Loucy (cell line): ENCODE results near the gene CYP4F12.

Experiments used
- H2AFZ ChIP-seq: fragments of 200-600 bp; sonication (generic); 2 replicates; pipeline ENCODE4 v1.6.0; 2016; ENCODE audit warnings: antibody characterized with exemption, mild to moderate bottlenecking, low read length, moderate library complexity
- H3F3A ChIP-seq: fragments of 200-600 bp; 2 replicates; pipeline ENCODE4 v1.6.0; 2016; ENCODE audit warnings: antibody characterized with exemption, low read depth, mild to moderate bottlenecking
- H3K27me3 ChIP-seq: fragments of 200-600 bp; sonication (generic); 2 replicates; pipeline ENCODE4 v1.6.1; 2014; ENCODE audit warnings: low read length, mild to moderate bottlenecking; ENCODE audit not compliant: insufficient read depth, poor library complexity, severe bottlenecking
- H3K36me3 ChIP-seq: fragments of 200-600 bp; sonication (generic); 2 replicates; pipeline ENCODE4 v1.6.1; 2016; ENCODE audit warnings: low read length; ENCODE audit not compliant: insufficient read depth
- H3K4me1 ChIP-seq: fragments of 200-600 bp; sonication (generic); 2 replicates; pipeline ENCODE4 v1.5.1; 2014; ENCODE audit warnings: low read length, mild to moderate bottlenecking; ENCODE audit not compliant: insufficient read depth, poor library complexity, severe bottlenecking
- H3K4me2 ChIP-seq: fragments of 200-600 bp; sonication (generic); 2 replicates; pipeline ENCODE4 v1.6.0; 2014; ENCODE audit warnings: antibody characterized with exemption, low read length, low read depth, mild to moderate bottlenecking; ENCODE audit not compliant: poor library complexity, severe bottlenecking
- H3K4me3 ChIP-seq: fragments of 200-600 bp; sonication (generic); 2 replicates; pipeline ENCODE4 v1.5.1; 2014; ENCODE audit warnings: low read length, mild to moderate bottlenecking, mixed read lengths; ENCODE audit not compliant: poor library complexity, severe bottlenecking
- H3K79me2 ChIP-seq: fragments of 200-600 bp; sonication (generic); 2 replicates; pipeline ENCODE4 v1.6.1; 2014; ENCODE audit warnings: low read length; ENCODE audit not compliant: insufficient read depth
- H3K9ac ChIP-seq: fragments of 200-600 bp; sonication (generic); 2 replicates; pipeline ENCODE4 v1.6.0; 2014; ENCODE audit warnings: mild to moderate bottlenecking, low read depth, low read length, moderate library complexity; ENCODE audit not compliant: poor library complexity, severe bottlenecking
- H3K9me2 ChIP-seq: fragments of 200-600 bp; sonication (generic); replicated peaks from 2 replicates; pipeline ENCODE4 v1.6.1; 2016; ENCODE audit warnings: low read depth, low read length, mixed read lengths
- H3K9me3 ChIP-seq: fragments of 200-600 bp; sonication (generic); 2 replicates; pipeline ENCODE4 v1.6.1; 2014; ENCODE audit warnings: mild to moderate bottlenecking, antibody characterized with exemption, low read length, low read depth; ENCODE audit not compliant: insufficient read depth
- H4K20me1 ChIP-seq: fragments of 200-600 bp; sonication (generic); 2 replicates; pipeline ENCODE4 v1.6.0; 2014; ENCODE audit warnings: antibody characterized with exemption, low read length, mild to moderate bottlenecking; ENCODE audit not compliant: insufficient read depth, poor library complexity, severe bottlenecking
- EZH2phosphoT487 ChIP-seq: fragments of 200-600 bp; IDR thresholded peaks from 2 replicates; pipeline ENCODE4 v1.6.1; 2018; ENCODE audit warnings: antibody characterized with exemption, mild to moderate bottlenecking, moderate library complexity, borderline replicate concordance
- TF ChIP-seq, protein P1 (sequence below): fragments of 200-600 bp; sonication (generic); conservative IDR thresholded peaks from 2 replicates; pipeline ENCODE4 v1.5.1; 2014; ENCODE audit warnings: mild to moderate bottlenecking, antibody characterized with exemption, low read length

The CYP4F12 gene

DNA sequence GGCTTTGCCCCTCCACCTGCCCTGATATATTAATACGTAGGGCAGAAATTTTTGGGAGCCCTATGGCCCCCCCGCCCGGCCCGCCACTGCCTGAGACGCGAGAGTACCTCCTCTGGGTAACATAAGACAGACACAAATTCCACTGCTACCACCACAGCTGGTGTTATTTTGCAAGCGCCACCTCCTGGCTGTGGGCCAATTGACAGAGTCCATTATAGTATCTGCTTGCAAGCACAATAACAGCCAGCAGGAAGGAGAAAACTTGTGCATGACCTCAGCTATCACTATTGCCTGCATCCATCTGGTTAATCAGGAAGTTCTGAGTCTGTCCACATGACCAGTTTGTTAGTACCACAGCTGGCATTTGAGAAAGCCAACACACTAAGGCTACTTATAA is 29.6 kb downstream of the CYP4F12 start:
- Histone ChIP-seq H3K9ac (no peak overlapping the region), H3K9me3 (no peaks in the 10 kb centered on the region), H2AFZ (no peak overlapping the region), H3K36me3 (no peaks in the 10 kb centered on the region), H3K79me2 (no peaks in the 10 kb centered on the region), H3K4me1 (peaks cover 5% of the 10 kb centered on the region), H3K4me2 (peak overlapping the region; percentile 22), H4K20me1 (no peaks in the 10 kb centered on the region), H3K4me3 (no peak overlapping the region), H3K27me3 (no peaks in the 10 kb centered on the region), H3K9me2 (no peaks in the 10 kb centered on the region), H3F3A (no peaks in the 10 kb centered on the region)
- TF ChIP-seq, protein P1, sequence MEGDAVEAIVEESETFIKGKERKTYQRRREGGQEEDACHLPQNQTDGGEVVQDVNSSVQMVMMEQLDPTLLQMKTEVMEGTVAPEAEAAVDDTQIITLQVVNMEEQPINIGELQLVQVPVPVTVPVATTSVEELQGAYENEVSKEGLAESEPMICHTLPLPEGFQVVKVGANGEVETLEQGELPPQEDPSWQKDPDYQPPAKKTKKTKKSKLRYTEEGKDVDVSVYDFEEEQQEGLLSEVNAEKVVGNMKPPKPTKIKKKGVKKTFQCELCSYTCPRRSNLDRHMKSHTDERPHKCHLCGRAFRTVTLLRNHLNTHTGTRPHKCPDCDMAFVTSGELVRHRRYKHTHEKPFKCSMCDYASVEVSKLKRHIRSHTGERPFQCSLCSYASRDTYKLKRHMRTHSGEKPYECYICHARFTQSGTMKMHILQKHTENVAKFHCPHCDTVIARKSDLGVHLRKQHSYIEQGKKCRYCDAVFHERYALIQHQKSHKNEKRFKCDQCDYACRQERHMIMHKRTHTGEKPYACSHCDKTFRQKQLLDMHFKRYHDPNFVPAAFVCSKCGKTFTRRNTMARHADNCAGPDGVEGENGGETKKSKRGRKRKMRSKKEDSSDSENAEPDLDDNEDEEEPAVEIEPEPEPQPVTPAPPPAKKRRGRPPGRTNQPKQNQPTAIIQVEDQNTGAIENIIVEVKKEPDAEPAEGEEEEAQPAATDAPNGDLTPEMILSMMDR, result peak; percentile 56
- no peak for TF ChIP-seq EZH2phosphoT487

DNA sequence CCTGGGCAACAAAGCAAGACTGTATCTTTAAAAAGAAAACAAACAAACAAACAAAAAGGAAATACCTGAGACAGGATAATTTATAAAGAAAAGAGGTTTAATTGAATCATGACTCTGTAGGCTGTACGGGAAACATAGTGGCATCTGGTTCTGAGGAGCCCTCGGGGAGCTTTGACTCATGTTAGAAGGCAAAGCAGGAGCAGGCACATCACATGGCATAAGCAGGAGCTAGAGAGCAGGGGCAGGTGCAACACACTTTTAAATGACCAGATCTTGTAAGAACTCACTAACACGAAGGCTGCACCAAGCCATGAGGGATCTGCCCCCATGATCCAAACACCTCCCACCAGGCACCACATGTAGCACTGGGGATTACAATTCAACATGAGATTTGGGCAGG is 41.8 kb downstream of the CYP4F12 start:
- Histone ChIP-seq H3K36me3 (no peaks in the 10 kb centered on the region), H4K20me1 (no peaks in the 10 kb centered on the region), H3K27me3 (no peaks in the 10 kb centered on the region), H2AFZ (no peak overlapping the region), H3K79me2 (no peaks in the 10 kb centered on the region), H3F3A (no peaks in the 10 kb centered on the region), H3K9me3 (no peaks in the 10 kb centered on the region), H3K4me2 (no peak overlapping the region), H3K9ac (no peak overlapping the region), H3K4me1 (no peaks in the 10 kb centered on the region), H3K4me3 (no peak overlapping the region), H3K9me2 (no peaks in the 10 kb centered on the region)
- TF ChIP-seq EZH2phosphoT487, result no peak
- TF ChIP-seq, protein P1, result no peak

DNA sequence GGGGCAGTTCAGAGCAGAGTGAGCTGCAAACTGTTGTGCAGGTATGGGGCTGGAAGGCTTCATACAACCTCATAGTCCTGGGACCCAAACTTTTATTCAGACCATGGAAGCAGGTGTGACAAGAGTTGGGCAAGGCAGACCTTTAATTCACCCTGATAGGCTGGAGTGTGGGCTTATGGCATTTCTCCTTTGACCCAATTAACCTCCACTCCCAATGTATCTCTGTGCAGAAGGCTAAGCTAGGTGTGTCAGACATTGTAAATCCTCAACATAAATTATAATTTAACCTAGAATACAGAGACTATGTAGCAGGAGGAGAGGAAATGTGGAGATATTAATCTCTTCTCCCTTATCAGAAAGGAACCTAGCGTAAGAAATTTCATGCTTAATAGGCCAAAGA is 42.8 kb downstream of the CYP4F12 start:
- Histone ChIP-seq H3K36me3 (no peaks in the 10 kb centered on the region), H2AFZ (no peak overlapping the region), H3K9ac (no peak overlapping the region), H3K4me3 (no peak overlapping the region), H3F3A (no peaks in the 10 kb centered on the region), H3K27me3 (no peaks in the 10 kb centered on the region), H4K20me1 (no peaks in the 10 kb centered on the region), H3K9me3 (no peaks in the 10 kb centered on the region), H3K4me1 (no peaks in the 10 kb centered on the region), H3K9me2 (no peaks in the 10 kb centered on the region), H3K4me2 (no peak overlapping the region), H3K79me2 (no peaks in the 10 kb centered on the region)
- TF ChIP-seq, protein P1, result no peak
- TF ChIP-seq EZH2phosphoT487, result no peak
